ENCODE measurements around the gene RDH13. TPM values are rescaled to one million over a fixed set of nuclear protein-coding genes. Genes with fewer than 3 reads are reported as not detected.

RDH13 gene
- total RNA-seq, 4 donors from 2014 or later = 11.1 to 16.4 (median 12.3) TPM

DNA sequence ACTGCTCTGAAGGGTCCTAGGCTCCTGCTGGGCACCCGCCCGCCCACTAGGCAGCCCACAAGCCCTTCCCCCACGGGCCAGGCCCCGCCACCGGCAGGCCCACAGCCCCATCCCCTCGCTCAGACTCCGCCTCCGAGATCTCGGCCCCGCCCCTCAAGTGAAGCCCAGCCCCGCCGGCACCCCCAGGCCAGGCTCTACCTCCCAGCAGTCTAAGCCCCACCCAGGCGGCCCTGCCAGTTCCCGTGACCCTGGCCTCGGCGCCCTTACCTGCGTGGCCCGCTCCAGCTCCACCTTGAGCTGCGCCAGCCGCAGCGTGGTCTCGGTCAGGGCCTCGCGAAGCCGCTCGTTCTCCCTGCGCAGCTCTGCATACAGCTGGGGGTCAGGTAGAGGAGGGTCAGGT is 29.0 kb upstream of the RDH13 start:
- TF ChIP-seq EP300 (IDR thresholded peaks at IDR 0.05) = no peak
- no peak for TF ChIP-seq CTCF (IDR thresholded peaks at IDR 0.05)
- no peak for TF ChIP-seq POLR2AphosphoS5 (IDR thresholded peaks at IDR 0.05)
- TF ChIP-seq POLR2A (IDR thresholded peaks at IDR 0.05; ENCODE audit: low read depth) = no peak
- Histone ChIP-seq H3K4me3 (no peak overlapping the region), H3K4me1 (peaks cover 13 to 29% (median 22%) of the 10 kb centered on the region in 4 donors), H3K9me3 (no peaks in the 10 kb centered on the region), H3K36me3 (peaks cover 49 to 62% (median 56%) of the 10 kb centered on the region in 4 donors), H3K27me3 (no peaks in the 10 kb centered on the region), H3K27ac (replicated peaks in 1 of 4) (peak overlapping the region in 2 of 4 donors; percentile 9 to 20)
- 72% methylated on average over 11 of the region's 27 CpGs for WGBS
- intact Hi-C loops (cut with DNase I) = no loop called here
- no peak for DNase-seq (ENCODE audit: extremely low spot score)

DNA sequence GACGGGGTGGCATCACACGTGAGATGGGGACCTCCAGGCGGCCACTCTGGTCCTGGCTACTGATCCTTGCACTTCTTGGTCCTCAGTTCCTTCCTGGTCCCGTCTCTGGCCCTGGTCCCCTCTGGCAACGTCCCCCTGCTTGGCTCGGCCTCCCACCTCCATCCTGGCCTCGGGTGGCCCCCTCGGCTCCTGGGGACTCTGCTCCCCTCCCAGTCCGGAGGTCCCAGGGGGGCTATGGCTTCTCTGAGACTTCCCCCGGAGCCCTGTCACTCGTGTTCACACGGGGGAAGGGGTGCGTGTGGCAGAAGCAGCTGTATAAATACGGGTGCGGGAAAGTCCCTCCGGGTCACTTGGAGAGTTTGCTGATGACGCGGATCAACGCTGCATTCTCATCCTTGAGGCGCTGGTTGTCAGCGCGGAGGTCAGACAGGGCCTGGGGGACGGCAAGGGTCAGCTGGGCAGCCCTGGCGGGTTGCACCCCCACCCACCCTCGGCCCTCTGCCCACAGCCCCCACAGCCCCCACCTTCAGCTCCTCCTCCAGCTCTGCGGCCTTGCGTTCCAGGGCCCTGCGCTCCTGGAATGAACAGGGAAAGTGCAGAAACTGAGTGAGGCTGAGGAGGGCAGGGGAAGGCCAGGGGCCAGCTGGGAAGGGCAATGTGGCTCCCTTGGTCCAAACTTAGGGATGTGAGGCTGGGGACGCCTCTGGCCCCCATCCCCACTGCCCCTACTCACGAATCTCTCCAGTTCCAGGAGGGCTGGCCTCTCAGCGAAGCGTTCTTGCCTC is 28.4 kb upstream of the RDH13 start:
- no peak for TF ChIP-seq EP300 (IDR thresholded peaks at IDR 0.05)
- no peak for TF ChIP-seq POLR2A (IDR thresholded peaks at IDR 0.05; ENCODE audit: low read depth)
- no peak for TF ChIP-seq POLR2AphosphoS5 (IDR thresholded peaks at IDR 0.05)
- no peak for TF ChIP-seq CTCF (IDR thresholded peaks at IDR 0.05)
- H3K36me3 ChIP-seq = peaks cover 49 to 60% (median 54%) of the 10 kb centered on the region in 4 donors
- intact Hi-C loops (cut with DNase I) = no loop called here

GRCh38 chr19:55090564-55090963 is 27.6 kb upstream of the RDH13 start:
- Histone ChIP-seq H3K9me3 (no peaks in the 10 kb centered on the region), H3K36me3 (peaks cover 42 to 52% (median 49%) of the 10 kb centered on the region in 4 donors), H3K4me3 (no peak overlapping the region), H3K27ac (replicated peaks in 1 of 4) (no peak overlapping the region), H3K27me3 (peaks cover 0 to 13% (median 4%) of the 10 kb centered on the region in 4 donors), H3K4me1 (peaks cover 22 to 40% (median 33%) of the 10 kb centered on the region in 4 donors)
- no peak for DNase-seq (ENCODE audit: extremely low spot score)
- WGBS = 90% methylated on average over 13 of the region's 13 CpGs
- intact Hi-C loops (cut with DNase I) = no loop called here
- TF ChIP-seq POLR2AphosphoS5 (IDR thresholded peaks at IDR 0.05) = peak in 1 of 2 donors; percentile 5
- TF ChIP-seq EP300 (IDR thresholded peaks at IDR 0.05) = no peak
- TF ChIP-seq CTCF (IDR thresholded peaks at IDR 0.05) = no peak

More for the DNA sequence above, 28.4 kb upstream of the RDH13 start:
- H3K4me3 ChIP-seq = no peak overlapping the region
- H3K4me1 ChIP-seq = peaks cover 19 to 35% (median 28%) of the 10 kb centered on the region in 4 donors
- peaks cover 0 to 5% (median under 1%) of the 10 kb centered on the region in 4 donors for H3K27me3 ChIP-seq
- peak overlapping the region in 2 of 4 donors; percentile 9 to 20 for H3K27ac ChIP-seq (replicated peaks in 1 of 4)
- 92% methylated on average over 13 of the region's 32 CpGs for WGBS
- no peak for DNase-seq (ENCODE audit: extremely low spot score)
- no peaks in the 10 kb centered on the region for H3K9me3 ChIP-seq

GRCh38 chr19:55089342-55089944 is 26.5 kb upstream of the RDH13 start:
- H3K36me3 ChIP-seq = peaks cover 31 to 41% (median 38%) of the 10 kb centered on the region in 4 donors
- intact Hi-C loops (cut with DNase I) = no loop called here
- H3K4me1 ChIP-seq = peaks cover 22 to 40% (median 33%) of the 10 kb centered on the region in 4 donors
- peaks cover 0 to 24% (median 9%) of the 10 kb centered on the region in 4 donors for H3K27me3 ChIP-seq
- H3K27ac ChIP-seq (replicated peaks in 1 of 4) = peak overlapping the region in 2 of 4 donors; percentile 20 to 53
- no peaks in the 10 kb centered on the region for H3K9me3 ChIP-seq
- 77% methylated on average over 3 of the region's 3 CpGs for WGBS
- no peak overlapping the region for H3K4me3 ChIP-seq
- TF ChIP-seq EP300 (IDR thresholded peaks at IDR 0.05) (no peak), POLR2AphosphoS5 (IDR thresholded peaks at IDR 0.05) (no peak), CTCF (IDR thresholded peaks at IDR 0.05) (no peak), POLR2A (IDR thresholded peaks at IDR 0.05; ENCODE audit: low read depth) (no peak)
- DNase-seq (ENCODE audit: extremely low spot score) = no peak
